GM18951 (cell line): ENCODE results near the gene DGKB.

Experiments
- POLR2A ChIP-seq: IDR thresholded peaks from 4 replicates; pipeline ENCODE4 v1.6.1; 2011; ENCODE audit warnings: mild to moderate bottlenecking; ENCODE audit not compliant: insufficient read length, insufficient read depth; ENCODE audit errors: extremely low read depth
- in situ Hi-C: fragments of 300-500 bp; cut with MboI; formaldehyde crosslinking; loops from one replicate; pipeline ENCODE4 v1.12.0; 2022; ENCODE audit warnings: low sequenced_read_pairs, mixed read lengths, inconsistent platforms; ENCODE audit not compliant: unreplicated experiment

Gene DGKB

GRCh38 chr7:14271441-14271840 is 631.1 kb downstream of the DGKB start:
- TF ChIP-seq POLR2A: no peak
- in situ Hi-C loops: no loop called here

DNA sequence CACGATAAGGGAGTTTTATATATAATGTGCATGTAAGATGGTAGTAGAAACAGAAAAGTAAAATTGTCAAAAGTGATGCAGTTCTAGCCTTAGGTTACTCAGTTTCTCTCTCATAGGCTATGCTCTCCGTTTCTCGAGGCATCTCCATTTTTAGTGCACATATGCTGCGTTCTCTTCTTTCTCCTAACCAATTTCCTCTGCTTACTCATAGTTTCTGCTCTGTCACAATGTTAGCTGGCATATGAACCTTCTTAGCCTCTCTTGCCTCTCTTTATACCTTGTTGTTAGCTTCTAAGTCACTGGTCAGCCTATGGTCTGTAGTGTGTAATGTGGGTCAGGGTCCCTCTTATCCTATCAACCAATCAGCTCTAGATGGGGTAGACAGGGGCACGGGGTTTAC is 632.5 kb downstream of the DGKB start:
- no peak for TF ChIP-seq POLR2A
- in situ Hi-C loops: no loop called here

DNA sequence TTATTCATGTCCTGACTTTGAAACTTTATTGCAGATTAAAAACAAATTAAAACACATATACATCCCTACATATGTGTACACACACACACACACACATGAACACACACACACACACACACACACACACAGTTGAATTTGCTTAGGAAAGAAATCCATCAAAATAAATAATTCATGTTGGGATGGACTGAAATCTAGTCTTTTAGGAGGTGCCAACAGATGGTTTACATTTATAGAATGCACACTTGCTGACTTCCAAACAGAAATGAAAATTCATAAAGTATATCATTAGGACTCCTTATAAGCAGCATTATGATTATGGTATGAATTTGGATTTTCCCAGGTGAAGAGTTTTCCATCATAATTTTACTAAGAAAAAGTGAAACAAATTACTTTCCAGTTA is 642.5 kb downstream of the DGKB start:
- no peak for TF ChIP-seq POLR2A
- in situ Hi-C loops: no loop called here

DNA sequence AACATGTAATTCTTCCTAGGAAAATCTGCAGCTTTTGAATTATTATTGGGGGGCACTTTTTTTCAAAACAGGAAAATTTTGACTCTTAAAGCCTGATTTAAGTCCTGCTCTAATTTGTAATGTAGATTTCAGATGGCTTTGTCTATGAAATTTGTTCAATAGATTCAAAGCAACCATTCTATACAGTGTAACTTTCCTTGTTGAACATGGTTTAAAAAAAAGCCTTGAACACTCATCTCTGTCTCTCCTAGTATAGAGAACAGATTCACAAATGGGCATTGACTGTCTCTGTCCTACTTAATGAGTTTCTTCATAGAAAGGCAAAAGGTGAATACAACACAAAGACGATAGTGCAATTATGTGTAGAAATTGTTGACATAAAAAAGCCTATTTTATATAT is 643.7 kb downstream of the DGKB start:
- no peak for TF ChIP-seq POLR2A
- in situ Hi-C loops: no loop called here

GRCh38 chr7:14258441-14258840 is 644.1 kb downstream of the DGKB start:
- in situ Hi-C loops: no loop called here
- no peak for TF ChIP-seq POLR2A

GRCh38 chr7:14252458-14252857 is 650.1 kb downstream of the DGKB start:
- no peak for TF ChIP-seq POLR2A
- in situ Hi-C loops: no loop called here

GRCh38 chr7:14242175-14242574 is 660.4 kb downstream of the DGKB start:
- no peak for TF ChIP-seq POLR2A
- in situ Hi-C loops: no loop called here

DNA sequence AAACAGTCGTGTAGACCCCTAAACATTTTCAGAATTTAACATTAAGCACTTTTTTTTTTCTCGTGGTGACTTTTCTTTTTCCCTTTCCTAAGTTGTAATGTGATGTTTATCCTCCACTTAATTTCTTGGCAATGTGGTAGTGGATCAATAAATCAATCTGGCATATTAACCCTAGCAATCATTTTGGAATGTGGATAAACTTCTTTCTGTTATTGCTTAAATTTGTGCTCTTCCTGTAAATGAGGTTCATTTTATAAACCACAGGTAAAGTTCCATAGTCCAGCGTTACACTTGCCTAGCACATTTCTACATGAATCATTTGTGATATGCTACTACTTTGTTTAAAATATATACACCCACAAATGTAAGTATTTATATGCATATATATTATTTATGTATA is 665.7 kb downstream of the DGKB start:
- in situ Hi-C loops: no loop called here
- TF ChIP-seq POLR2A: no peak

GRCh38 chr7:14235056-14235455 is 667.5 kb downstream of the DGKB start:
- in situ Hi-C loops: no loop called here
- TF ChIP-seq POLR2A: no peak

- in situ Hi-C loops: no loop called here
- no peak for TF ChIP-seq POLR2A
These were observed 668.6 kb downstream of the DGKB start for GRCh38 chr7:14233868-14234369.

GRCh38 chr7:14233076-14233867 is 669.3 kb downstream of the DGKB start:
- in situ Hi-C loops: no loop called here

DNA sequence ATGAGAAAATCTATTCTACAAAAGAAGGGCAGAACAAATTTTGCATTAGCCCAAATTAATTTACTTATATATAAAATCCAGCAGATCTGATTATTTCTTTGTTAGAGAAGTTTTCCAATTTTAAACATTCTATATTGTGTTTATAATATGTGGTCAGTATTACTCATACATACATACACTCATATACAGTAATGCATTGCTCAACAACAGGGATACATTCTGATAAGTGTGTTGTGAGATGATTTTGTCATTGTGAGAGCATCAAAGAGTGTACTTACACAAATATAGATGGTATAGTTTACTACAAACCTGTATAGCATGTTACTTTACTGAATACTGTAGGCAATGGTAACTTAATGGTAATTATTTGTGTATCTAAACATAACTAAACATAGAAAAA is 673.5 kb downstream of the DGKB start:
- in situ Hi-C loops: no loop called here
- no peak for TF ChIP-seq POLR2A

More at GRCh38 chr7:14233076-14233867, 669.3 kb downstream of the DGKB start:
- no peak for TF ChIP-seq POLR2A

DNA sequence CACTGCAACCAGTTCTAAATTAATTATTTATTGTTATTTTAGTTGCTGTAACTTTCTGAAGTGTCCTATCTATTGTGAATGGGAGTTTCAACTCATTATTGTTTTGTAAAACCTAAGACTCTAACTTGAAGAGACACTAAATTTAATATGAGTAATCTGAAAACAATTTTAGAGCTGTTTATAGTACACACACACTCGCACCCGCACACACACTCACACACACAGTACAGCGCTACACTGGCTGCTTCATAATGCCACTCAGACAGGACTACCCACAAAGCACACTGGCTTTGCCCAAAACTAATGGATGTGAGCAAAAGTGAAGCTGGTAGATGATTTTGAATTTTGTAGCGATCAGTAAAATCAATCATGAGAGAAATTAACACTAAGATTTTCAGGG is 674.2 kb downstream of the DGKB start:
- TF ChIP-seq POLR2A: no peak
- in situ Hi-C loops: no loop called here

DNA sequence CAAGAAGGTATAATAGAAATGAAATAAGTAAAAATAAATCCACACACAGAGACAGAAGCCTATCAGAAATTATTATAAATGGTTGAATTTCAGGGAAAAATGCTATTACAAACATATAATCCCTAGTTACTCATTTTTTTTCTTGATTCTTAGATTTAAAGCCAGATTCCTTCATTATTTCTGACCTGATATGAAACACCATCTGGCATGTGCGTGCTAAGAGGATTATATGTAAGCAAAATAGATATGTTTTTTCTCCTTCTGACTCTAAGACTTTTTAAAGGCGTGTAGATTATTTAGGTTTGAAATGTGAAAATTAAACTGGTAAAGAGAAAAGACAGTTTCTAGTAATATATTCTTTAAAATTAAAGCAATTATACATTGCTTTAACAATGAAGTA is 676.4 kb downstream of the DGKB start:
- no peak for TF ChIP-seq POLR2A
- in situ Hi-C loops: no loop called here

GRCh38 chr7:14219125-14219524 is 683.4 kb downstream of the DGKB start:
- no peak for TF ChIP-seq POLR2A
- in situ Hi-C loops: no loop called here

DNA sequence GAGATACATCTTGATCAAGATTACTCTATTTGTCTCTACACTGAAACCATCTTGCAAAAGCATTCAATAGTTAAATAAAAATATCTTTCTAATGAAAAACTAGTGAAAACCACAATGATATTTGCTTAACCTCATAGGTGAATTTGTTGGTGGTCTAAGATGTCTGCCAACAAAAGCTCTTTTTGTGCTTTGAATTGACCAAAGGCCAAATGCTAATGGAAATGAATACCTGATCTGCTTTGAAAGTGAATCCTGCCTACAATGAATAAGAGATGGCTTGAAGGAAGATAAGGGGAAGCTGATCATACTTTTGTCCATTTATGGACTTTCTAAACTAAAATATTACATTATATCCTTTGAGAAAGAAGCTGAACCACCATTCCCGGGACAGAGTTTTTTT is 684.2 kb downstream of the DGKB start:
- TF ChIP-seq POLR2A: no peak
- in situ Hi-C loops: no loop called here
